ENCODE measurements around the gene NSG1.

GRCh38 chr4:4396628-4397440 is 9.9 kb downstream of the NSG1 start:
- no peak for TF ChIP-seq PCBP2 (IDR thresholded peaks at IDR 0.05; ENCODE audit: low read depth, low read length, poor library complexity, severe bottlenecking)
- TF ChIP-seq TARDBP (IDR thresholded peaks at IDR 0.05), result no peak
